Right lobe of liver (tissue), 6 donors: ENCODE results near the gene SMPX. TPM values are rescaled to one million over a fixed set of nuclear protein-coding genes. Genes with fewer than 3 reads are reported as not detected.

Source experiments
- ATAC-seq, 4 donors: fragments of 200-7000 bp; cut with Tn5 transposase; one replicate each; pipeline ENCODE4 v1.9.1; 2020; ENCODE audit warnings: mild to moderate bottlenecking in 4 of 4, moderate library complexity in 4 of 4
- DNase-seq, 3 donors: peaks; one replicate each; pipeline ENCODE4 v3.0.0-alpha.2; 2020
- H3K27ac ChIP-seq, 3 donors: fragments of 200-600 bp; one replicate each; pipeline ENCODE4 v1.8.0; 2022
- H3K27me3 ChIP-seq, 2 donors: fragments of 200-600 bp; one replicate each; pipeline ENCODE4 v1.8.0; 2022
- H3K36me3 ChIP-seq, 4 donors: fragments of 200-600 bp; sonication (generic) in 1 of 4; one replicate each; pipeline versions ENCODE4 v1.5.1 to v1.8.0; 2017 to 2022; ENCODE audit warnings: control low read depth in 1 of 4
- H3K4me1 ChIP-seq, 4 donors: fragments of 200-600 bp; sonication (generic) in 1 of 4; one replicate each; pipeline versions ENCODE4 v1.5.1 to v1.8.0; 2017 to 2022; ENCODE audit warnings: control low read depth in 1 of 4
- H3K4me3 ChIP-seq, 3 donors: fragments of 200-600 bp; one replicate each; pipeline ENCODE4 v1.8.0; 2022
- H3K9me3 ChIP-seq, 4 donors: fragments of 200-600 bp; sonication (generic) in 1 of 4; one replicate each; pipeline versions ENCODE4 v1.5.1 to v1.8.0; 2017 to 2022; ENCODE audit warnings: control low read depth in 1 of 4
- POLR2A ChIP-seq: fragments of 450-650 bp; IDR thresholded peaks from one replicate; pipeline ENCODE4 v1.6.1; 2017; ENCODE audit warnings: antibody characterized with exemption, mild to moderate bottlenecking
- WGBS: methylation state at CpG from one replicate; pipeline ENCODE4 v1.1.6; 2018; ENCODE audit warnings: low coverage, low lambda C conversion rate; ENCODE audit not compliant: insufficient coverage; ENCODE audit errors: missing lambda C conversion rate; 5-methylcytosine and 5-hydroxymethylcytosine counted together
- intact Hi-C, 2 donors: fragments of 100-400 bp; cut with DNase I; formaldehyde crosslinking; loops; one replicate each; pipeline versions ENCODE4 v1.11.2 to v1.14.1; 2022
- total RNA-seq, 6 experiments: library from RNA; depleted of rRNA in 2 of 6; stranded (reverse); fragments of >200 nt in 2 of 6; fragmentation: NEBNext Ultra II Directional in 3 of 6; extraction: Animal tissue kit (Norgen Biotek cat#: 25700) in 3 of 6; gene quantifications; one replicate each; pipeline versions ENCODE4 v1.1.0 to v1.2.4, GENCODE V29; 2016 to 2023
- TF ChIP-seq, protein P1 (sequence below), 4 donors: fragments of 200-600 bp in 3 of 4; fragments of 450-650 bp in 1 of 4; IDR thresholded peaks; one replicate each; pipeline versions ENCODE4 v1.5.1 to v1.8.0; 2016 to 2022; ENCODE audit warnings: antibody characterized with exemption in 4 of 4, mild to moderate bottlenecking in 2 of 4
- donor health status: DM: no; HTN: yes; CAD: no.
- donor health status: DM: no; HTN: no; CAD: no.
- donor health status: DM: no; HTN: no; CAD: no.
- donor health status: DM: no; HTN: yes; CAD: no.
- donor health status: DM: no; HTN: yes; CAD: no.

Gene SMPX
- total RNA-seq, 6 experiments from 2014 or later: 0.32 to 1.1 (median 0.56) TPM; not detected in 1

DNA sequence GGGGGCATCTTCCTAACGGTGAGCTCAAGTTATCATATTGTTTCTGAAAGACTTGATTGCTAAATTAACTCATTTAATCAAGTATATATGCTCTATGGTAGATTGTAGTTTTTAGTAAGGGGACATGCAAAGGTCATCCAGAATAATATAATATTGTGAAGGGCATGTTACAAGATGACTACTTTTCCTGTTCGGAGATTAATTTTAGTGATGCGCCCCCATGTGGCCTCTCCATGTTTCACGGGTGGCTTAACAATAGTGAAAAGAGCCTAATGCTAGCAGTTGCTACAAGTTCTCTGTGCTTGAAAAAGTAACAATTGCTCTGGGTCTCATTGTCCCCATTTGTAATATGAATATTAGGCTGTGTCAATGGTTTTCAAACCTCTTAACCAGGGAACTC, 12.2 kb downstream of the SMPX start:
- ATAC-seq (peak; percentile 27 to 48 (median 42)), DNase-seq (peak in 2 of 3 donors; percentile 28 to 42)
- H3K27ac ChIP-seq: no peak overlapping the region
- H3K36me3 ChIP-seq: no peaks in the 10 kb centered on the region
- no peaks in the 10 kb centered on the region for H3K27me3 ChIP-seq
- H3K4me1 ChIP-seq: peaks cover 0 to 5% (median 2%) of the 10 kb centered on the region in 4 donors
- intact Hi-C loops: loop anchor here in 1 of 2 donors (10.0 kb wide), 1 partner anchor 1221 kb away; no protein-coding TSS in a partner anchor
- TF ChIP-seq, protein P1, sequence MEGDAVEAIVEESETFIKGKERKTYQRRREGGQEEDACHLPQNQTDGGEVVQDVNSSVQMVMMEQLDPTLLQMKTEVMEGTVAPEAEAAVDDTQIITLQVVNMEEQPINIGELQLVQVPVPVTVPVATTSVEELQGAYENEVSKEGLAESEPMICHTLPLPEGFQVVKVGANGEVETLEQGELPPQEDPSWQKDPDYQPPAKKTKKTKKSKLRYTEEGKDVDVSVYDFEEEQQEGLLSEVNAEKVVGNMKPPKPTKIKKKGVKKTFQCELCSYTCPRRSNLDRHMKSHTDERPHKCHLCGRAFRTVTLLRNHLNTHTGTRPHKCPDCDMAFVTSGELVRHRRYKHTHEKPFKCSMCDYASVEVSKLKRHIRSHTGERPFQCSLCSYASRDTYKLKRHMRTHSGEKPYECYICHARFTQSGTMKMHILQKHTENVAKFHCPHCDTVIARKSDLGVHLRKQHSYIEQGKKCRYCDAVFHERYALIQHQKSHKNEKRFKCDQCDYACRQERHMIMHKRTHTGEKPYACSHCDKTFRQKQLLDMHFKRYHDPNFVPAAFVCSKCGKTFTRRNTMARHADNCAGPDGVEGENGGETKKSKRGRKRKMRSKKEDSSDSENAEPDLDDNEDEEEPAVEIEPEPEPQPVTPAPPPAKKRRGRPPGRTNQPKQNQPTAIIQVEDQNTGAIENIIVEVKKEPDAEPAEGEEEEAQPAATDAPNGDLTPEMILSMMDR (IDR thresholded peaks at IDR 0.05): peak; percentile 52 to 73 (median 68)
- no peak for TF ChIP-seq POLR2A
- H3K9me3 ChIP-seq: no peaks in the 10 kb centered on the region
- no peak overlapping the region for H3K4me3 ChIP-seq
- 22% methylated on average over 4 of the region's 4 CpGs for WGBS

DNA sequence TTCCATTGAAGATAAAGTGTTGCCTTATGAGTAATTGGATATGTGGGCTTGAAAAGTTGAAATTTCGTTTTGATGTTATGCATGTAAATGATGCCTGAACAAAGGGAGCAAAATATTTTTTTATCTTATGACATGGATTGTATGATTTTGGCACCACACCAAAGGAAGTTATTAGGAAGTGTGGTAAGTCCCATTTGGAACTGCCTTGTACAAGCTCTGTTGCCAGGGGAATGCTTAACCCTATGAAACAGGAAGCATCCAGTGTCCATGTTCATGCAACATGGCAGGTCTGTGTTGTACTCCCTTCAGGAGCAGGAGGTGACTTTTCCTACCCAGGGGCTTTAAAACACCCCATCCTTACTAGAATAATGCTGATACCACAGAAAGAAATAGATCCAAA, 13.2 kb downstream of the SMPX start:
- TF ChIP-seq, protein P1 (IDR thresholded peaks at IDR 0.05): no peak
- no peak for TF ChIP-seq POLR2A
- Histone ChIP-seq H3K9me3 (no peaks in the 10 kb centered on the region), H3K27ac (no peak overlapping the region), H3K36me3 (no peaks in the 10 kb centered on the region), H3K4me3 (no peak overlapping the region), H3K27me3 (no peaks in the 10 kb centered on the region), H3K4me1 (peaks cover 0 to 10% (median 3%) of the 10 kb centered on the region in 4 donors)
- intact Hi-C loops: loop anchor here in 1 of 2 donors (10.0 kb wide), 1 partner anchor 1220 kb away; no protein-coding TSS in a partner anchor
- ATAC-seq (no peak), DNase-seq (no peak)
- WGBS: 27% methylated on average over 1 of the region's 1 CpG

DNA sequence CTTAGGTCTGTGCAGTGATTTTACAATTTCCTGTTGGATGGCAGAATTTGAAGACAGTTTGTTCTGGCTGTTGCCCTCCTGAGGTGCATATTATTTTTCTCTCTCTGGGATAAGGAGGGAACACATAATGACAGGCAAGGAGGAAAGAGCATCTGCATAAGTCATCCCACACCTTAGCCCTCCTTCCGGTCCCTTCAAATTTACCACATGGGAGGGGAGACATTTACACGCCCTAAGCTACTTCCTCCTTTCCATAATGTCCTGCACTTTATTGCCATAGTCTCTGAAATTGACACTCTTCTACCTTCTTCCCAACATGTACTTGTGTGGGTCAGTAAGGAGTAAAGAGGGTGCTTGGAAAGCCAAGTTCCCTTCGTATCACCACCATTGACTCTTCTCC, 13.9 kb downstream of the SMPX start:
- DNase-seq: no peak
- TF ChIP-seq, protein P1 (IDR thresholded peaks at IDR 0.05): no peak
- no peak for TF ChIP-seq POLR2A
- intact Hi-C loops: loop anchor here in 1 of 2 donors (10.0 kb wide), 1 partner anchor 1219 kb away; no protein-coding TSS in a partner anchor
- Histone ChIP-seq H3K36me3 (no peaks in the 10 kb centered on the region), H3K4me3 (no peak overlapping the region), H3K9me3 (no peaks in the 10 kb centered on the region), H3K27ac (no peak overlapping the region), H3K4me1 (peaks cover 0 to 10% (median 3%) of the 10 kb centered on the region in 4 donors), H3K27me3 (no peaks in the 10 kb centered on the region)
- ATAC-seq: no peak
- WGBS: 55% methylated on average over 3 of the region's 3 CpGs

DNA sequence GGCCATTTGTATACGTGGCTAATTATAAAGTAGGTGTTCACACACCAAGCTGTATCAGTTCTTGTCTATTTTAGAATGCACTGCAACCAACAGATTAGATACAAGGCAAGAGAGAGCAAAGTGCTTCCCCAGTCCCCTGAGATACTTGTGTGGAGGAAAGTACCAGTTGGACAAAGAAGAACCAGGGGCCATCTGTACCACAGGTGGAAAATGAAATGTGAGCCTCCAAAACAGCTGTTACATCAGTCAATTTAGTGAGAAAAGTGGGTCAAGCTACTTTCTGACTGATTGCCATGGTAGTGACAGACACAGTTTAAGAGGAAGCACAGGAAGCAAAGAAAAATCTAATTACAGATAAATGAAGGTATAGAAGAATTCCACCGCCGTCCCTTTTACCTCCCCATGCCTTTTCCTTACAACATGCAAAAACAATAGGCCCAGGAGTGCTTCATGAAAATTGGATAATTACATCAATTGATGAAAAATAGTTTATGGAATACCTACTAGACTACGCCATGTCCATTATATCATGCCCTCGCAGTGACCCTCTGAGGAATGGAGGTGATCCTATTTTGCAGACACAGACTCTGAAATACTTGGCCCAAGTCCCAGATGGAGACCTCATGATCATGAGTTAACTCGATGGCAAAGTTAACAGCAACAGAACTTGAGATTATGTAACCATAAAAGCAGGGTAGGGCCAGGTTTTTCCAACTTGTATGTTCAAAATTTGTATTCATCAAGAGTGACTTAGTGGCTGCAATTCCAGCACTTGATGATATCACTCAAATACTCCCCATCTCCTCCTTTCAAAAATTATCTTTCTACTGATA, 15.8 kb downstream of the SMPX start:
- DNase-seq (peak in 1 of 3 donors; percentile 66), ATAC-seq (peak; percentile 57 to 77 (median 64))
- intact Hi-C loops: loop anchor here in 1 of 2 donors (10.0 kb wide), 1 partner anchor 1217 kb away; no protein-coding TSS in a partner anchor
- 42% methylated on average over 6 of the region's 6 CpGs for WGBS
- Histone ChIP-seq H3K27ac (peak overlapping the region in 1 of 3 donors; percentile 17), H3K4me1 (peaks cover 0 to 10% (median 3%) of the 10 kb centered on the region in 4 donors), H3K9me3 (no peaks in the 10 kb centered on the region), H3K36me3 (no peaks in the 10 kb centered on the region), H3K4me3 (no peak overlapping the region), H3K27me3 (no peaks in the 10 kb centered on the region)
- TF ChIP-seq, protein P1 (IDR thresholded peaks at IDR 0.05): no peak
- no peak for TF ChIP-seq POLR2A
